ENCODE data around the gene EHD1. TPM values are rescaled to one million over a fixed set of nuclear protein-coding genes. Genes with fewer than 3 reads are reported as not detected.

EHD1 gene
- total RNA-seq, 1 experiment from 2014 or later, result 73.5 TPM

Other genes with a start within 250 kb of the EHD1 start
- 34.0 and 50.4 TPM in 2 replicates for gene NRXN2, start 155.4 kb downstream of the EHD1 start, total RNA-seq (2014; rRNA removed)
- gene RASGRP2, start 134.5 kb downstream of the EHD1 start, total RNA-seq (2014; rRNA removed), result 0.23 TPM in 1 of 2 replicates, not detected in the other
- not detected in 2 replicates for gene PYGM, start 118.6 kb downstream of the EHD1 start, total RNA-seq (2014; rRNA removed)
- 124 and 158 TPM in 2 replicates for gene SF1, start 100.1 kb downstream of the EHD1 start, total RNA-seq (2014; rRNA removed)
- 10.8 and 11.3 TPM in 2 replicates for gene MAP4K2, start 75.4 kb downstream of the EHD1 start, total RNA-seq (2014; rRNA removed)
- 19.8 and 25.3 TPM in 2 replicates for gene MEN1, start 68.1 kb downstream of the EHD1 start, total RNA-seq (2014; rRNA removed)
- 0.11 TPM in 1 of 2 replicates, not detected in the other for gene CDC42BPG, start 34.0 kb downstream of the EHD1 start, total RNA-seq (2014; rRNA removed)
- 17.7 and 22.9 TPM in 2 replicates for gene ATG2A, start 38.6 kb upstream of the EHD1 start, total RNA-seq (2014; rRNA removed)
- 19.2 and 27.3 TPM in 2 replicates for gene PPP2R5B, start 46.1 kb upstream of the EHD1 start, total RNA-seq (2014; rRNA removed)
- gene GPHA2, start 57.3 kb upstream of the EHD1 start, total RNA-seq (2014; rRNA removed), result not detected in 2 replicates
- not detected in 2 replicates for gene MAJIN, start 93.5 kb upstream of the EHD1 start, total RNA-seq (2014; rRNA removed)
- gene BATF2, start 118.3 kb upstream of the EHD1 start, total RNA-seq (2014; rRNA removed), result 0.19 and 0.40 TPM in 2 replicates
- 102 and 115 TPM in 2 replicates for gene ARL2, start 135.5 kb upstream of the EHD1 start, total RNA-seq (2014; rRNA removed)
- 15.2 and 16.0 TPM in 2 replicates for gene SNX15, start 148.8 kb upstream of the EHD1 start, total RNA-seq (2014; rRNA removed)
- 21.7 and 23.5 TPM in 2 replicates for gene SAC3D1, start 162.6 kb upstream of the EHD1 start, total RNA-seq (2014; rRNA removed)
- not detected in 2 replicates for gene NAALADL1, start 179.9 kb upstream of the EHD1 start, total RNA-seq (2014; rRNA removed)
- gene CDCA5, start 205.4 kb upstream of the EHD1 start, total RNA-seq (2014; rRNA removed), result 48.0 and 62.1 TPM in 2 replicates
- 55.7 and 59.9 TPM in 2 replicates for gene ZFPL1, start 205.6 kb upstream of the EHD1 start, total RNA-seq (2014; rRNA removed)
- gene VPS51, start 217.6 kb upstream of the EHD1 start, total RNA-seq (2014; rRNA removed), result 111 and 174 TPM in 2 replicates
- 0.96 and 3.3 TPM in 2 replicates for gene TM7SF2, start 233.3 kb upstream of the EHD1 start, total RNA-seq (2014; rRNA removed)
- gene ZNHIT2, start 239.1 kb upstream of the EHD1 start, total RNA-seq (2014; rRNA removed), result 13.7 and 20.9 TPM in 2 replicates
- 246 and 445 TPM in 2 replicates for gene FAU, start 243.5 kb upstream of the EHD1 start, total RNA-seq (2014; rRNA removed)
- gene MRPL49, start 243.7 kb upstream of the EHD1 start, total RNA-seq (2014; rRNA removed), result 58.5 and 68.3 TPM in 2 replicates

Measured in LHCN-M2 (cell line).